ENCODE measurements around the gene HBA1.
"Not testable (repeated sequence)": the region's sequence is repeated elsewhere in the genome, so short reads cannot be mapped to it uniquely, and the experiment has no call there.

The HBA1 gene

GRCh38 chr16:170788-171187 is 5.7 kb upstream of the HBA1 start:
- no peaks in the 10 kb centered on the region for H3K9me3 ChIP-seq (ENCODE audit: severe bottlenecking)
- no peak overlapping the region for H3K27ac ChIP-seq (ENCODE audit: poor library complexity, severe bottlenecking)
- H3K27me3 ChIP-seq (ENCODE audit: insufficient read depth, poor library complexity, severe bottlenecking), result peaks cover 66% of the 10 kb centered on the region
- TF ChIP-seq CTCF (IDR thresholded peaks at IDR 0.05; ENCODE audit: poor library complexity, severe bottlenecking), result no peak
- H3K4me1 ChIP-seq (ENCODE audit: insufficient read depth, poor library complexity, severe bottlenecking), result no peaks in the 10 kb centered on the region
- ATAC-seq (ENCODE audit: low read depth), result no peak
- H3K36me3 ChIP-seq (ENCODE audit: low read depth), result no peaks in the 10 kb centered on the region
- no peak for DNase-seq (ENCODE audit: low spot score)
- no peak overlapping the region for H3K4me3 ChIP-seq (ENCODE audit: severe bottlenecking)

- peaks cover 55% of the 10 kb centered on the region for H3K27me3 ChIP-seq (ENCODE audit: insufficient read depth, poor library complexity, severe bottlenecking)
- not testable (repeated sequence) for H3K4me1 ChIP-seq (ENCODE audit: insufficient read depth, poor library complexity, severe bottlenecking); ATAC-seq (ENCODE audit: low read depth); DNase-seq (ENCODE audit: low spot score); H3K36me3 ChIP-seq (ENCODE audit: low read depth); H3K4me3 ChIP-seq (ENCODE audit: severe bottlenecking); H3K27ac ChIP-seq (ENCODE audit: poor library complexity, severe bottlenecking); H3K9me3 ChIP-seq (ENCODE audit: severe bottlenecking)
Measured at GRCh38 chr16:172374-172941, 4.0 kb upstream of the HBA1 start, which contains the start of gene HBA2. Gene HBA2, plus strand, starts transcription at chr16:172876. Its CDS starts 37 bp downstream, at chr16:172913.

- not testable (repeated sequence) for H3K27ac ChIP-seq (ENCODE audit: poor library complexity, severe bottlenecking); H3K4me1 ChIP-seq (ENCODE audit: insufficient read depth, poor library complexity, severe bottlenecking); H3K9me3 ChIP-seq (ENCODE audit: severe bottlenecking); H3K36me3 ChIP-seq (ENCODE audit: low read depth); ATAC-seq (ENCODE audit: low read depth); DNase-seq (ENCODE audit: low spot score); H3K4me3 ChIP-seq (ENCODE audit: severe bottlenecking)
- H3K27me3 ChIP-seq (ENCODE audit: insufficient read depth, poor library complexity, severe bottlenecking), result peaks cover 55% of the 10 kb centered on the region
Measured at GRCh38 chr16:173211-173854, 3.1 kb upstream of the HBA1 start.

- not testable (repeated sequence) for H3K27ac ChIP-seq (ENCODE audit: poor library complexity, severe bottlenecking); H3K36me3 ChIP-seq (ENCODE audit: low read depth); H3K4me3 ChIP-seq (ENCODE audit: severe bottlenecking); ATAC-seq (ENCODE audit: low read depth); H3K9me3 ChIP-seq (ENCODE audit: severe bottlenecking); DNase-seq (ENCODE audit: low spot score); H3K4me1 ChIP-seq (ENCODE audit: insufficient read depth, poor library complexity, severe bottlenecking)
- H3K27me3 ChIP-seq (ENCODE audit: insufficient read depth, poor library complexity, severe bottlenecking), result peaks cover 61% of the 10 kb centered on the region
Measured at GRCh38 chr16:173928-174769, 2.3 kb upstream of the HBA1 start.

GRCh38 chr16:175011-175949 is 1.2 kb upstream of the HBA1 start:
- TF ChIP-seq CTCF (IDR thresholded peaks at IDR 0.05; ENCODE audit: poor library complexity, severe bottlenecking), result no peak
- no peak overlapping the region for H3K4me3 ChIP-seq (ENCODE audit: severe bottlenecking)
- ATAC-seq (ENCODE audit: low read depth), result no peak

GRCh38 chr16:176006-176405 is 474 bp upstream of the HBA1 start:
- not testable (repeated sequence) for H3K4me3 ChIP-seq (ENCODE audit: severe bottlenecking); ATAC-seq (ENCODE audit: low read depth); H3K27ac ChIP-seq (ENCODE audit: poor library complexity, severe bottlenecking); H3K4me1 ChIP-seq (ENCODE audit: insufficient read depth, poor library complexity, severe bottlenecking); H3K36me3 ChIP-seq (ENCODE audit: low read depth); H3K9me3 ChIP-seq (ENCODE audit: severe bottlenecking); DNase-seq (ENCODE audit: low spot score)
- H3K27me3 ChIP-seq (ENCODE audit: insufficient read depth, poor library complexity, severe bottlenecking), result peaks cover 60% of the 10 kb centered on the region

More at GRCh38 chr16:175011-175949, 1.2 kb upstream of the HBA1 start:
- Histone ChIP-seq H3K9me3 (ENCODE audit: severe bottlenecking) (no peaks in the 10 kb centered on the region), H3K36me3 (ENCODE audit: low read depth) (no peaks in the 10 kb centered on the region), H3K27ac (ENCODE audit: poor library complexity, severe bottlenecking) (no peak overlapping the region), H3K4me1 (ENCODE audit: insufficient read depth, poor library complexity, severe bottlenecking) (no peaks in the 10 kb centered on the region), H3K27me3 (ENCODE audit: insufficient read depth, poor library complexity, severe bottlenecking) (peaks cover 68% of the 10 kb centered on the region)
- DNase-seq (ENCODE audit: low spot score), result no peak
